Neural progenitor cell (in vitro differentiated cells): ENCODE data around the gene ALDH9A1. TPM values are rescaled to one million over a fixed set of nuclear protein-coding genes. Genes with fewer than 3 reads are reported as not detected.

Source experiments
- DNase-seq: peaks from one replicate; pipeline ENCODE4 v3.0.0-alpha.2; 2016; ENCODE audit warnings: low spot score
- H2AFZ ChIP-seq: fragments of 200-600 bp; sonication (generic); replicated peaks from 2 replicates; pipeline ENCODE4 v1.6.1; 2016; ENCODE audit warnings: antibody characterized with exemption
- H3F3A ChIP-seq: fragments of 200-600 bp; sonication (generic); 2 replicates; pipeline ENCODE4 v1.6.1; 2016; ENCODE audit warnings: antibody characterized with exemption, low read depth
- H3K27ac ChIP-seq: fragments of 200-600 bp; sonication (generic); 2 replicates; pipeline ENCODE4 v1.5.1; 2016; ENCODE audit warnings: mild to moderate bottlenecking
- H3K27me3 ChIP-seq: fragments of 200-600 bp; sonication (generic); 2 replicates; pipeline ENCODE4 v1.6.1; 2016; ENCODE audit warnings: mild to moderate bottlenecking, moderate library complexity
- H3K36me3 ChIP-seq: fragments of 200-600 bp; sonication (generic); 2 replicates; pipeline ENCODE4 v1.5.1; 2016
- H3K4me1 ChIP-seq: fragments of 200-600 bp; sonication (generic); 2 replicates; pipeline ENCODE4 v1.6.1; 2016; ENCODE audit warnings: mixed run types
- H3K4me2 ChIP-seq: fragments of 200-600 bp; sonication (generic); 2 replicates; pipeline ENCODE4 v1.6.1; 2016
- H3K4me3 ChIP-seq: fragments of 200-600 bp; sonication (generic); 2 replicates; pipeline ENCODE4 v1.5.1; 2016
- H3K79me2 ChIP-seq: fragments of 200-600 bp; sonication (generic); 2 replicates; pipeline ENCODE4 v1.6.1; 2016; ENCODE audit warnings: low read depth
- H3K9ac ChIP-seq: fragments of 200-600 bp; sonication (generic); 2 replicates; pipeline ENCODE4 v1.6.1; 2016
- H3K9me3 ChIP-seq: fragments of 200-600 bp; sonication (generic); 2 replicates; pipeline ENCODE4 v1.5.1; 2016; ENCODE audit warnings: low read depth
- H4K20me1 ChIP-seq: fragments of 200-600 bp; sonication (generic); 2 replicates; pipeline ENCODE4 v1.6.1; 2016; ENCODE audit warnings: low read depth
- H3K27ac Mint-ChIP-seq: 3 replicates; pipeline ENCODE4 v1.8.0; 2021; ENCODE audit warnings: mixed read lengths
- H3K27me3 Mint-ChIP-seq: 2 replicates; pipeline ENCODE4 v1.8.0; 2022; ENCODE audit warnings: low read depth, mild to moderate bottlenecking, inconsistent platforms, moderate library complexity, mixed read lengths; ENCODE audit not compliant: insufficient read depth
- H3K36me3 Mint-ChIP-seq: 3 replicates; pipeline ENCODE4 v1.8.0; 2021; ENCODE audit warnings: mixed read lengths
- H3K4me1 Mint-ChIP-seq: 3 replicates; pipeline ENCODE4 v1.8.0; 2021; ENCODE audit warnings: mixed read lengths
- H3K4me3 Mint-ChIP-seq: 3 replicates; pipeline ENCODE4 v1.8.0; 2021; ENCODE audit warnings: mild to moderate bottlenecking, moderate library complexity, mixed read lengths
- H3K9me3 Mint-ChIP-seq: 3 replicates; pipeline ENCODE4 v1.8.0; 2020; ENCODE audit warnings: mixed read lengths
- EZH2 ChIP-seq: fragments of 200-600 bp; sonication (generic); IDR thresholded peaks from 2 replicates; pipeline ENCODE4 v1.6.1; 2017; ENCODE audit warnings: antibody characterized with exemption, mild to moderate bottlenecking, moderate library complexity
- EZH2phosphoT487 ChIP-seq: fragments of 200-600 bp; sonication (generic); IDR thresholded peaks from 2 replicates; pipeline ENCODE4 v1.6.1; 2017; ENCODE audit warnings: antibody characterized with exemption
- total RNA-seq: library from RNA; depleted of rRNA; stranded (reverse); fragments of >200 nt; gene quantifications from 2 replicates; pipeline ENCODE4 v1.2.3, GENCODE V29; 2015; ENCODE audit warnings: low replicate concordance
- TF ChIP-seq, protein P1 (sequence below): fragments of 200-600 bp; sonication (generic); IDR thresholded peaks from 2 replicates; pipeline ENCODE4 v1.5.1; 2017; ENCODE audit warnings: antibody characterized with exemption, mild to moderate bottlenecking

Gene ALDH9A1
- total RNA-seq, 1 donor from 2014 or later, result 82.3 TPM

DNA sequence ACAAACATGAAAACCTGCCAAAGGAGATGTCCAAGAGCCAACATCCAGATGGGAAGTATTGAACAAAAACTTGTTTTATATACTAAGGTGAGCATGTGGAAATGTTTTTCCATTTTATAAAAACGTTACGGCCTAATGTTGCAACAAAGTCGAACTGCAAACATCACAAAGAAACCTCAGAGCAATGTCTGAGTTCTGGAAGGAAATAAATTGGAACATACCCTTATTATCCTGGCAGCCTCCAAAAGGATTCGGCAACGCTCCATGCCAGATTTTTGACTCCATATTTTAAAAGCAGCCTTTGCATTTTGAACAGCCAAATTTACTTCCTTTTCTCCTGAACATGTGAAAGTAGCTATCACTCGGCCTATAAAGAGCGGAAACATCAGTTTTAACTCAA, 3.3 kb downstream of the ALDH9A1 start:
- H3K4me1 Mint-ChIP-seq, result peaks cover 11% of the 10 kb centered on the region
- no peak overlapping the region for H3K4me2 ChIP-seq
- H3K9me3 Mint-ChIP-seq, result peaks cover 16% of the 10 kb centered on the region
- no peaks in the 10 kb centered on the region for H4K20me1 ChIP-seq
- peaks cover 20% of the 10 kb centered on the region for H3F3A ChIP-seq
- no peaks in the 10 kb centered on the region for H3K36me3 ChIP-seq
- TF ChIP-seq EZH2 (no peak), EZH2phosphoT487 (no peak)
- TF ChIP-seq, protein P1, sequence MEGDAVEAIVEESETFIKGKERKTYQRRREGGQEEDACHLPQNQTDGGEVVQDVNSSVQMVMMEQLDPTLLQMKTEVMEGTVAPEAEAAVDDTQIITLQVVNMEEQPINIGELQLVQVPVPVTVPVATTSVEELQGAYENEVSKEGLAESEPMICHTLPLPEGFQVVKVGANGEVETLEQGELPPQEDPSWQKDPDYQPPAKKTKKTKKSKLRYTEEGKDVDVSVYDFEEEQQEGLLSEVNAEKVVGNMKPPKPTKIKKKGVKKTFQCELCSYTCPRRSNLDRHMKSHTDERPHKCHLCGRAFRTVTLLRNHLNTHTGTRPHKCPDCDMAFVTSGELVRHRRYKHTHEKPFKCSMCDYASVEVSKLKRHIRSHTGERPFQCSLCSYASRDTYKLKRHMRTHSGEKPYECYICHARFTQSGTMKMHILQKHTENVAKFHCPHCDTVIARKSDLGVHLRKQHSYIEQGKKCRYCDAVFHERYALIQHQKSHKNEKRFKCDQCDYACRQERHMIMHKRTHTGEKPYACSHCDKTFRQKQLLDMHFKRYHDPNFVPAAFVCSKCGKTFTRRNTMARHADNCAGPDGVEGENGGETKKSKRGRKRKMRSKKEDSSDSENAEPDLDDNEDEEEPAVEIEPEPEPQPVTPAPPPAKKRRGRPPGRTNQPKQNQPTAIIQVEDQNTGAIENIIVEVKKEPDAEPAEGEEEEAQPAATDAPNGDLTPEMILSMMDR, result no peak
- DNase-seq, result no peak
- H3K9me3 ChIP-seq, result no peaks in the 10 kb centered on the region
- H3K79me2 ChIP-seq, result peaks cover 66% of the 10 kb centered on the region
- peaks cover 26% of the 10 kb centered on the region for H3K36me3 Mint-ChIP-seq
- H3K4me1 ChIP-seq, result peaks cover 10% of the 10 kb centered on the region
- H3K27me3 ChIP-seq, result no peaks in the 10 kb centered on the region
- H3K27ac Mint-ChIP-seq, result no peak overlapping the region
- no peak overlapping the region for H3K27ac ChIP-seq
- no peak overlapping the region for H3K9ac ChIP-seq
- H3K4me3 ChIP-seq, result no peak overlapping the region
- no peaks in the 10 kb centered on the region for H3K27me3 Mint-ChIP-seq
- H3K4me3 Mint-ChIP-seq, result no peak overlapping the region
- H2AFZ ChIP-seq, result no peak overlapping the region

DNA sequence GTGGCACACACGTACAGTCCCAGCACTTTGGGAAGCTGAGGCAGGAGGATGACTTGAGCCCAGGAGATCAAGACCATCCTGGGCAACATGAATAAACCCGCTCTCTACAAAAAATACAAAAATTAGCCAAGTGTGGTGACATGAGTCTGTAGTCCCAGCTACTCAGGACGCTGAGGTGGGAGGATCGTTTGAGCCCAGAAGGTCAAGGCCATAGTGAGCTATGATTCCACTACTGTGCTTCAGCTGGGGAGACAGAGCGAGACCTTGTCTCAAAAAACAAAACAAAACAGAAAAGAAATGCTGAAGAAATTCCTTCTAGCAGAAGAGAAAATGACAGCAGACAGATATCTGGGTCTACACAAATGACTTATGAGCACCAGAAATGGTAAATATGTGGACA, 10.3 kb downstream of the ALDH9A1 start:
- H3K9me3 ChIP-seq, result no peaks in the 10 kb centered on the region
- TF ChIP-seq, protein P1, result no peak
- TF ChIP-seq EZH2 (no peak), EZH2phosphoT487 (no peak)
- Mint-ChIP-seq H3K36me3 (peaks cover 53% of the 10 kb centered on the region), H3K4me3 (no peak overlapping the region), H3K27me3 (no peaks in the 10 kb centered on the region), H3K27ac (no peak overlapping the region), H3K4me1 (no peaks in the 10 kb centered on the region), H3K9me3 (peaks cover 21% of the 10 kb centered on the region)
- no peaks in the 10 kb centered on the region for H3F3A ChIP-seq
- no peaks in the 10 kb centered on the region for H3K27me3 ChIP-seq
- DNase-seq, result no peak
- no peak overlapping the region for H3K4me2 ChIP-seq
- no peak overlapping the region for H3K9ac ChIP-seq
- peaks cover 6% of the 10 kb centered on the region for H3K36me3 ChIP-seq
- H2AFZ ChIP-seq, result no peak overlapping the region
- H3K79me2 ChIP-seq, result peaks cover 75% of the 10 kb centered on the region
- peaks cover 12% of the 10 kb centered on the region for H4K20me1 ChIP-seq
- H3K4me3 ChIP-seq, result no peak overlapping the region
- H3K4me1 ChIP-seq, result no peaks in the 10 kb centered on the region
- H3K27ac ChIP-seq, result no peak overlapping the region

DNA sequence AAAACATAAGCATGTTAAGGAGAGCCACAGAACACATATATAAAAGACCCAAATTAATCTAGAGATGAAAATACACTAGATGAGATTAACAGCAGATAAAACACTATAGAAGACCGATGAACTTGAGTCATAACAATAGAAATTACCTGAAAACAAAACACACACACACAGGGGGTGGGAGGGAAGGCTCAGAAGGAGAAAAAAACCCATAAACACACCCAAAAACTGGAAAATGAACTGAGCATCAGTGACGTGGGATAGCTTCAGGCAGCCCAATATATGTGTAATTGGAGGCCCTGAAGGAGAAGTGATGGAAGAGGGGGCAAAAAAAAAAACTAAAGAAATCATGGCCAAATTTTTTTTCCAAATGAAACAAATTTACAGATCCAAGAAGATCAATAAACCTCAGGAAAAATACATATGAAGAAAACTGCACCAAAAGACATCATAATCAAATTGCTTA, 11.4 kb downstream of the ALDH9A1 start:
- no peak overlapping the region for H3K27ac ChIP-seq
- H2AFZ ChIP-seq, result no peak overlapping the region
- peaks cover 59% of the 10 kb centered on the region for H3K36me3 Mint-ChIP-seq
- no peaks in the 10 kb centered on the region for H3K4me1 Mint-ChIP-seq
- H4K20me1 ChIP-seq, result peaks cover 12% of the 10 kb centered on the region
- DNase-seq, result no peak
- peaks cover 73% of the 10 kb centered on the region for H3K79me2 ChIP-seq
- no peaks in the 10 kb centered on the region for H3K27me3 Mint-ChIP-seq
- no peak overlapping the region for H3K4me3 Mint-ChIP-seq
- H3K27me3 ChIP-seq, result no peaks in the 10 kb centered on the region
- H3F3A ChIP-seq, result no peaks in the 10 kb centered on the region
- H3K4me2 ChIP-seq, result no peak overlapping the region
- H3K27ac Mint-ChIP-seq, result no peak overlapping the region
- peaks cover 19% of the 10 kb centered on the region for H3K9me3 Mint-ChIP-seq
- H3K4me3 ChIP-seq, result no peak overlapping the region
- no peaks in the 10 kb centered on the region for H3K9me3 ChIP-seq
- TF ChIP-seq EZH2 (no peak), EZH2phosphoT487 (no peak)
- TF ChIP-seq, protein P1, result no peak
- H3K4me1 ChIP-seq, result no peaks in the 10 kb centered on the region
- peaks cover 14% of the 10 kb centered on the region for H3K36me3 ChIP-seq
- no peak overlapping the region for H3K9ac ChIP-seq
